MM.1S (cell line): Measurements from ENCODE around the gene EIF2A.

Experiments used
- CTCF ChIP-seq: fragments of 300-600 bp; sonication (generic); IDR thresholded peaks from 2 replicates; pipeline ENCODE4 v1.5.1; 2016; ENCODE audit warnings: antibody characterized with exemption, low read length, mixed read lengths
- EZH2 ChIP-seq: fragments of 300-600 bp; sonication (generic); optimal IDR thresholded peaks from 2 replicates; pipeline ENCODE3; 2017; ENCODE audit warnings: low read depth, mild to moderate bottlenecking, antibody characterized with exemption, low read length, mixed read lengths
- EZH2phosphoT487 ChIP-seq: fragments of 300-600 bp; sonication (generic); IDR thresholded peaks from 2 replicates; pipeline ENCODE4 v1.6.1; 2018; ENCODE audit warnings: antibody characterized with exemption, low read length

- TF ChIP-seq CTCF: no peak
- no peak for TF ChIP-seq EZH2
- TF ChIP-seq EZH2phosphoT487: no peak
These were observed 20.7 kb downstream of the EIF2A start for GRCh38 chr3:150567328-150567727.
